ENCODE measurements around the gene CTCF.

The CTCF gene

GRCh38 chr16:67579686-67580085, 17.4 kb downstream of the CTCF start:
- Histone ChIP-seq H2BK15ac (ENCODE audit: low read depth, poor library complexity, severe bottlenecking) (no peak overlapping the region), H3K27me3 (ENCODE audit: control insufficient read depth in 1 of 2, insufficient read depth in 1 of 2, low read length in 2 of 2) (no peaks in the 10 kb centered on the region), H3K4me1 (ENCODE audit: control insufficient read depth, insufficient read depth, low read depth, low read length) (no peaks in the 10 kb centered on the region), H2AK5ac (ENCODE audit: low read length, severe bottlenecking) (no peak overlapping the region), H3K4me2 (ENCODE audit: low read length, poor library complexity, severe bottlenecking) (no peak overlapping the region), H2BK12ac (ENCODE audit: low read length in 2 of 2) (no peak overlapping the region), H3K23ac (ENCODE audit: low read length in 2 of 2) (no peak overlapping the region), H3K9ac (ENCODE audit: low read length) (no peak overlapping the region), H2BK5ac (ENCODE audit: low read depth, low read length, poor library complexity, severe bottlenecking) (no peak overlapping the region), H3K27ac (ENCODE audit: low read length, poor library complexity, severe bottlenecking) (no peak overlapping the region), H3K4me3 (ENCODE audit: insufficient read depth in 1 of 2, low read depth in 1 of 2, low read length in 2 of 2) (no peak overlapping the region), H3K36me3 (ENCODE audit: control insufficient read depth in 1 of 2, insufficient read depth in 2 of 2, low read depth in 1 of 2, low read length in 2 of 2) (peaks cover 15 to 23% of the 10 kb centered on the region in 2 experiments), H3K4ac (ENCODE audit: low read depth in 1 of 2, low read length in 2 of 2) (no peak overlapping the region), H4K91ac (ENCODE audit: low read length) (no peak overlapping the region), H3K79me1 (replicated peaks; ENCODE audit: low read length, poor library complexity, severe bottlenecking) (peaks cover 8% of the 10 kb centered on the region), H3K18ac (ENCODE audit: low read depth in 1 of 2, low read length in 2 of 2) (no peak overlapping the region), H2AFZ (ENCODE audit: low read depth, low read length) (no peak overlapping the region), H4K8ac (ENCODE audit: low read length) (no peak overlapping the region), H3K14ac (ENCODE audit: low read length in 2 of 2) (no peak overlapping the region), H2BK120ac (ENCODE audit: low read depth, low read length) (no peak overlapping the region), H3K9me3 (ENCODE audit: control insufficient read depth, low read length) (no peaks in the 10 kb centered on the region)
- no peak for DNase-seq
- 95% methylated on average over 4 of the region's 4 CpGs for WGBS

DNA sequence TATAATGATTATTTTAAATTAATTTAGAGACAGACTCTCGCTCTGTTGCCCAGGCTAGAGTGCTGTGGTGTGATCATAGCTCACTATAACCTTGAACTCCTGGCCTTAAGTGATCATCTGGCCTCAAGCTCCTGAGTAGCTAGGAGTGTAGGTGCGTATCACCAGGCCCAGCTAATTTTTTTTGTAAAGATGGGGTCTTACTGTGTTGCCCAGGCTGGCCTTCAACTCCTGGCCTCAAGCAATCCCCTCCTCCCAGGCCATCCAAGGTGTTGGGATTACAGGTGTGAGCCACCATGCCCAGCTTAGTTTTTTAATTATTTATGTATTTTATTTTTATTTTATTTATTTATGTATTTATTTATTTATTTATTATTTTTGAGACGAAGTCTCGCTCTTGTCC, 17.9 kb downstream of the CTCF start:
- H3K27me3 ChIP-seq (ENCODE audit: control insufficient read depth in 1 of 2, insufficient read depth in 1 of 2, low read length in 2 of 2): no peaks in the 10 kb centered on the region
- H3K14ac ChIP-seq (ENCODE audit: low read length in 2 of 2): no peak overlapping the region
- H3K27ac ChIP-seq (ENCODE audit: low read length, poor library complexity, severe bottlenecking): no peak overlapping the region
- H2AK5ac ChIP-seq (ENCODE audit: low read length, severe bottlenecking): no peak overlapping the region
- no peaks in the 10 kb centered on the region for H3K9me3 ChIP-seq (ENCODE audit: control insufficient read depth, low read length)
- no peak overlapping the region for H3K4ac ChIP-seq (ENCODE audit: low read depth in 1 of 2, low read length in 2 of 2)
- H3K23ac ChIP-seq (ENCODE audit: low read length in 2 of 2): no peak overlapping the region
- no peak overlapping the region for H2AFZ ChIP-seq (ENCODE audit: low read depth, low read length)
- peaks cover 5% of the 10 kb centered on the region for H3K79me1 ChIP-seq (replicated peaks; ENCODE audit: low read length, poor library complexity, severe bottlenecking)
- no peak overlapping the region for H3K4me2 ChIP-seq (ENCODE audit: low read length, poor library complexity, severe bottlenecking)
- 100% methylated on average over 4 of the region's 4 CpGs for WGBS
- H2BK120ac ChIP-seq (ENCODE audit: low read depth, low read length): no peak overlapping the region
- H2BK5ac ChIP-seq (ENCODE audit: low read depth, low read length, poor library complexity, severe bottlenecking): no peak overlapping the region
- H3K9ac ChIP-seq (ENCODE audit: low read length): no peak overlapping the region
- peaks cover 10 to 18% of the 10 kb centered on the region in 2 experiments for H3K36me3 ChIP-seq (ENCODE audit: control insufficient read depth in 1 of 2, insufficient read depth in 2 of 2, low read depth in 1 of 2, low read length in 2 of 2)
- no peak overlapping the region for H4K91ac ChIP-seq (ENCODE audit: low read length)
- H3K18ac ChIP-seq (ENCODE audit: low read depth in 1 of 2, low read length in 2 of 2): no peak overlapping the region
- no peak overlapping the region for H2BK12ac ChIP-seq (ENCODE audit: low read length in 2 of 2)
- peaks cover 2% of the 10 kb centered on the region for H3K4me1 ChIP-seq (ENCODE audit: control insufficient read depth, insufficient read depth, low read depth, low read length)
- no peak overlapping the region for H4K8ac ChIP-seq (ENCODE audit: low read length)
- no peak for DNase-seq
- no peak overlapping the region for H2BK15ac ChIP-seq (ENCODE audit: low read depth, poor library complexity, severe bottlenecking)
- no peak overlapping the region for H3K4me3 ChIP-seq (ENCODE audit: insufficient read depth in 1 of 2, low read depth in 1 of 2, low read length in 2 of 2)

- Histone ChIP-seq H3K4me1 (ENCODE audit: control insufficient read depth, insufficient read depth, low read depth, low read length) (peaks cover 1% of the 10 kb centered on the region), H2AK5ac (ENCODE audit: low read length, severe bottlenecking) (no peak overlapping the region), H2BK12ac (ENCODE audit: low read length in 2 of 2) (no peak overlapping the region), H3K4me2 (ENCODE audit: low read length, poor library complexity, severe bottlenecking) (no peak overlapping the region), H3K14ac (ENCODE audit: low read length in 2 of 2) (no peak overlapping the region), H3K27me3 (ENCODE audit: control insufficient read depth in 1 of 2, insufficient read depth in 1 of 2, low read length in 2 of 2) (no peaks in the 10 kb centered on the region), H3K23ac (ENCODE audit: low read length in 2 of 2) (no peak overlapping the region), H3K36me3 (ENCODE audit: control insufficient read depth in 1 of 2, insufficient read depth in 2 of 2, low read depth in 1 of 2, low read length in 2 of 2) (peaks cover 0 to 10% of the 10 kb centered on the region in 2 experiments), H3K9ac (ENCODE audit: low read length) (no peak overlapping the region), H3K18ac (ENCODE audit: low read depth in 1 of 2, low read length in 2 of 2) (no peak overlapping the region), H4K91ac (ENCODE audit: low read length) (no peak overlapping the region), H3K79me1 (replicated peaks; ENCODE audit: low read length, poor library complexity, severe bottlenecking) (peaks cover 29% of the 10 kb centered on the region), H3K27ac (ENCODE audit: low read length, poor library complexity, severe bottlenecking) (no peak overlapping the region), H2BK120ac (ENCODE audit: low read depth, low read length) (no peak overlapping the region), H3K4ac (ENCODE audit: low read depth in 1 of 2, low read length in 2 of 2) (no peak overlapping the region), H2BK5ac (ENCODE audit: low read depth, low read length, poor library complexity, severe bottlenecking) (no peak overlapping the region), H3K4me3 (ENCODE audit: insufficient read depth in 1 of 2, low read depth in 1 of 2, low read length in 2 of 2) (no peak overlapping the region), H3K9me3 (ENCODE audit: control insufficient read depth, low read length) (no peaks in the 10 kb centered on the region), H4K8ac (ENCODE audit: low read length) (no peak overlapping the region), H2AFZ (ENCODE audit: low read depth, low read length) (no peak overlapping the region), H2BK15ac (ENCODE audit: low read depth, poor library complexity, severe bottlenecking) (no peak overlapping the region)
- WGBS: 80% methylated on average over 3 of the region's 4 CpGs
- DNase-seq: no peak
Observed at GRCh38 chr16:67593288-67593687, 31.0 kb downstream of the CTCF start.

DNA sequence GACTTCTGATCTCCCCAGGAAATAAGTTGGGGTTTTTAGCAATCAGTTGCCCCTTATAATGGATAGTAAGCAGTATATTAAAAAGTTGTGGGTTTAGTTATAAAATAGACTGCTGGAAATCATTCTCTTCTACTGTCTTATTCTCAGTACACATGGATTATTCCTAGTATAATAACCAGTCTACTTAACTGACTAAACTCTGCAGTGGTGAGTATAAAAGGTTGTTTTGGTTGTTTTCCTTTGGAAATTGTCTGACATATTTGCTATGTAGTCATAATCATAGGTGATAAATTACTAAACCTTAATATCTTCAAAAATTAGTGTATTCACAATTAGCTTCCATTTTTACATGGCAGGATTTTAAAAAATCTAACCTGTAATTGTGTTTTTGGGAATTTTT, 31.4 kb downstream of the CTCF start:
- Histone ChIP-seq H2BK15ac (ENCODE audit: low read depth, poor library complexity, severe bottlenecking) (no peak overlapping the region), H3K4me1 (ENCODE audit: control insufficient read depth, insufficient read depth, low read depth, low read length) (peaks cover 1% of the 10 kb centered on the region), H4K91ac (ENCODE audit: low read length) (no peak overlapping the region), H2BK120ac (ENCODE audit: low read depth, low read length) (no peak overlapping the region), H3K36me3 (ENCODE audit: control insufficient read depth in 1 of 2, insufficient read depth in 2 of 2, low read depth in 1 of 2, low read length in 2 of 2) (peaks cover 0 to 10% of the 10 kb centered on the region in 2 experiments), H2BK5ac (ENCODE audit: low read depth, low read length, poor library complexity, severe bottlenecking) (no peak overlapping the region), H3K4me3 (ENCODE audit: insufficient read depth in 1 of 2, low read depth in 1 of 2, low read length in 2 of 2) (no peak overlapping the region), H3K18ac (ENCODE audit: low read depth in 1 of 2, low read length in 2 of 2) (no peak overlapping the region), H3K9ac (ENCODE audit: low read length) (no peak overlapping the region), H3K23ac (ENCODE audit: low read length in 2 of 2) (no peak overlapping the region), H3K4ac (ENCODE audit: low read depth in 1 of 2, low read length in 2 of 2) (no peak overlapping the region), H3K27ac (ENCODE audit: low read length, poor library complexity, severe bottlenecking) (no peak overlapping the region), H3K27me3 (ENCODE audit: control insufficient read depth in 1 of 2, insufficient read depth in 1 of 2, low read length in 2 of 2) (no peaks in the 10 kb centered on the region), H2BK12ac (ENCODE audit: low read length in 2 of 2) (no peak overlapping the region), H4K8ac (ENCODE audit: low read length) (no peak overlapping the region), H2AK5ac (ENCODE audit: low read length, severe bottlenecking) (no peak overlapping the region), H3K14ac (ENCODE audit: low read length in 2 of 2) (no peak overlapping the region), H3K79me1 (replicated peaks; ENCODE audit: low read length, poor library complexity, severe bottlenecking) (peaks cover 30% of the 10 kb centered on the region), H3K4me2 (ENCODE audit: low read length, poor library complexity, severe bottlenecking) (no peak overlapping the region), H3K9me3 (ENCODE audit: control insufficient read depth, low read length) (no peaks in the 10 kb centered on the region), H2AFZ (ENCODE audit: low read depth, low read length) (no peak overlapping the region)
- DNase-seq: no peak

Measured in mesenchymal stem cell (in vitro differentiated cells and primary cell).